AG08396 (cell line): Measurements from ENCODE around the gene CAMTA1.
"Not testable (repeated sequence)": the region's sequence is repeated elsewhere in the genome, so short reads cannot be mapped to it uniquely, and the experiment has no call there.

Source experiments
- DNase-seq: peaks from one replicate; pipeline ENCODE4 v3.0.0; 2012; ENCODE audit warnings: low spot score, mixed read lengths

CAMTA1 gene

DNA sequence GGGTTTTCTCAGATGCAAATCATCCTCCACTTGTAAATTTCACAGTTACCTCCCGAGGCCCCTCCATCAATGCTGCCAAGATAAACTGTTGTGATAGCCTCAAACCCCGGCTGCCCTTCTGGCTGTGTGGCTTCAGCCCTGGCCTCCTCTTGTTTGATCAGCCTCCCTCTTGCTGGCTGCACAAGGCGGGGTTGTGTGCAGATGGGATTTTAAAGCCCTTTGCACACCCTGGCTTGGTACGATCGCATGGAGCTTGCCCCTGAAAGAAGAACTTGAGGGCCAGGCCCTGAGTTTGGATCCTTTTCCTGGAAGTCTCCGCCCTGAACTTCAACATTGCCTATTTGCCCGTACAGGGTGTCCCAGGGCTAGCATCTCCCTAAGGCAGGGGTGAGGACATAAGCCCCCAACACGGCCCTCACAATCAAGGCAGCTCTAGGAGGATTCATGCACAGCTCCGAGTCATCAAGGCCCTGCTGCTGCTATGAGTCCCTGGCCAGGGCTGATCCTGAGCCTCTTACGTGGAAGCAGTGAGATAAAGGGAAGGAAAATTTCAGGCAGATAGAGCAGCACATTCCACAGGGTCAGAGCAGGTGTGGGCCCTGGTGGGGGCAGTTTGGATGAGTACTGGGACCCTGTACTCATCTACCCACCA, 804.6 kb downstream of the CAMTA1 start:
- DNase-seq, result no peak

- no peak for DNase-seq
Measured at GRCh38 chr1:7590426-7590790, 805.2 kb downstream of the CAMTA1 start.

DNA sequence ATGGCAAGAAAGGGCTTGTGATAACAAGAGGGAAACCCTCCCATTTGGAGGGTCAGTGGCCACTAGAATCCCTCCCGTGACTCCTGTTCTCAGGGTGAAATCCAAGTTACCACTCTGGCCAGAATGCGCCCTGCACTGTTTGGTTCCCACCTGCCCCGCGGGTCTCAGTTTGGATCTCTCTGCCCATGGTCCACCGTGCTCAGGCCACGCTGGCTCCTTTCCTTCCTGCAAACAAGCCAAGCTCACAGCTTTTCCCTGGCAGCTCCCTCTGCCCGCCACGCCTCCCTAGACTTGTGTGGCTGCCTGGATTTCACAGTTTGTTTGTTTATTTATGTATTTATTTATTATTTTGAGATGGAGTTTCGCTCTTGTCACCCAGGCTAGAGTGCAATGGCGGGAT, 806.3 kb downstream of the CAMTA1 start:
- DNase-seq, result no peak

- DNase-seq, result no peak
Measured at GRCh38 chr1:7592120-7592798, 807.0 kb downstream of the CAMTA1 start.

GRCh38 chr1:7594002-7594713, 808.9 kb downstream of the CAMTA1 start:
- no peak for DNase-seq

DNA sequence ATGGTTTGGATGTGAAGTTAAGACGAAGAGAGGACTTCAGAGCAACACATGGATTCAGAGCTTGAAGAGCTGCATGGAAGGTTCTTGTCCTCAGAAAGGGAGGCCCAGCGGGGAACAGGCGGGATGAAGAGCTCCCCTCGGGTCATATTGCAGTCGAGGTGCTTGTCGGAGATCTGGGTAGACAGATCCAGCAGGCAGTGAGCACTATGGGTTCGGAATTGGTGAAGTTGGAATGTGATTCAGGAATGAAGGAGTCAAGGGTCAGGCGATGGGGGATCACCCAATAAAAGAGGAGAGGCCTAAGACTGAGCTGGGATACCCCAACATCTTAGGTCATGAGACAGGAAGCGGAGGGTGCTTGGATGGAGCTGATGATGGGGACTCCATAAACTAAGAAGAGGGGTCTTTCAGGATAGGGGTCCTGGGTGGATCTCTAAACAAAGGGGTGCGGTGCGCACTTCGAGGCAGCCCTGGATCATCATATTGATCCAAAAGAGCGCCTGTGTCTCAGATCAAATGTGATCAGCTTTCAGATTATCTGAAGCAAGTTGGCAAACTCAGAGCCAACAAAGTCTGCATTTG, 809.6 kb downstream of the CAMTA1 start:
- no peak for DNase-seq

- peak; percentile 40 for DNase-seq
Measured at GRCh38 chr1:7595336-7595735, 810.1 kb downstream of the CAMTA1 start.

- no peak for DNase-seq
Measured at GRCh38 chr1:7596126-7596965, 811.1 kb downstream of the CAMTA1 start.

- DNase-seq, result not testable (repeated sequence)
Measured at GRCh38 chr1:7598058-7598457, 812.8 kb downstream of the CAMTA1 start.

- not testable (repeated sequence) for DNase-seq
Measured at GRCh38 chr1:7604906-7605305, 819.7 kb downstream of the CAMTA1 start.

GRCh38 chr1:7606096-7606495, 820.8 kb downstream of the CAMTA1 start:
- DNase-seq, result no peak

- no peak for DNase-seq
Measured at GRCh38 chr1:7607097-7607496, 821.8 kb downstream of the CAMTA1 start.

DNA sequence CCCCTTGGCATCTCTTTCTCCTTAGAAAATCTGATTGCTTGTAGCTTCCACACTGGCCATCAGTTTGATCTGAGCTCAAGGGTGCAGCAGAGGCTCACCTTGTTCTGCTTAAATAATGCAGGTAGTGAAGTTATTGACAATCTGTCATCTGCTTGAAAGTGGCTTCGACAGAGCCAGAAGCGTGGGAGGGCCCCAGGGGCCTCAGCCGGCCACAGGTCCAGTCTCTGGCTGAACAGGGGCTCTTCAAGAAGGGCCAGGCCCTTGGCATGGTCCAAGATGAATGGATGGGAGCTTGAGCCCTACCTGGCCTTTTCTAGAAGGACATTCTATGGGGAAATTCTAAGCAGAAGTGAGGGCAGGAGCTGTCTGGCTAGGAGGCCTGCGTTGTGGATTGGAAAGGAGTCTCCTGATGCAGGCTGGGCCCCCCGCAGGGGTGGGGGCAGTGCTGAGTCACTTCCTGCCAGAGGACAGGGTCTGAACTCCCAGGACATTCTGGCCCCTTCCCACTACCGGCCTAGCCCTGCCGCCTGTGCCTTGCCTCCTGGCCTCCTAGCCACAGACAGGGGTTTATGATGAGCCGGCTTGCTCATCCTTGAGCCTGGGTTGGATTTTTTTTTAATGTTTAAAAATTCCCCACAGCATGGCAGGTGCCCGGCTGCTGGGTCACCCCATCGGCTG, 823.5 kb downstream of the CAMTA1 start:
- no peak for DNase-seq

DNA sequence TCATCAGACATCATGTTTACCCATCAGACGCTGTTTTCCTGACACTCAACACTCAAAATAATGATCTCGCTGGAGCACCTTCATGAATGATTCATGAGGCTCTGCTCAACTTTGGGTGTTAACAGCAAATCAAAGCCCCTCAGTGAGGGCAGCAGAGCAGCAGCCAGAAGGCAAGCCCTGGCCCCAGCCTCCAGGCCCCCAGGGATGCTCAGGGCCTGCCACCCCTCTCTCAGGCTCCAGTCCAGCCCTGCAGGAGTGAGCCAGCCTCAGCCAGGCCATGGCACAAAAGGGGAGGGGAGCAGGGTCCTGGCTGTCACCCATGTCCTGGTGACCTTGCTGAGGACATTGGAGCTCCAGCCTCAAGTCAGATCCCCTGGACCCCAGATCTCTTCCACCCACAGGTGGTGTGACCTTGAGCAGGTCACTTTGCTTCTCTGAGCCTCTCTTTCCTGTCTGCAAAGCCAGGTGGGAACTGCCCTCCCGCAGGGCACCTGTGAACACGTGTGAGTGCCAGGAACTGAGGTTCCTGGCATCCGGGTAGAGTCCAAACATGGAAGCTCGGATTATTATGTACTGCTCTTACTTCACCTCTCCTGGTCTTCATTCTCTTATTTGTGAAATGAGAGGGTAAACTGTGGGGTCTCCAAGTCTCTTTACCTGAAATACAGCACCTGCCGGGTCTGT, 824.2 kb downstream of the CAMTA1 start:
- no peak for DNase-seq

DNA sequence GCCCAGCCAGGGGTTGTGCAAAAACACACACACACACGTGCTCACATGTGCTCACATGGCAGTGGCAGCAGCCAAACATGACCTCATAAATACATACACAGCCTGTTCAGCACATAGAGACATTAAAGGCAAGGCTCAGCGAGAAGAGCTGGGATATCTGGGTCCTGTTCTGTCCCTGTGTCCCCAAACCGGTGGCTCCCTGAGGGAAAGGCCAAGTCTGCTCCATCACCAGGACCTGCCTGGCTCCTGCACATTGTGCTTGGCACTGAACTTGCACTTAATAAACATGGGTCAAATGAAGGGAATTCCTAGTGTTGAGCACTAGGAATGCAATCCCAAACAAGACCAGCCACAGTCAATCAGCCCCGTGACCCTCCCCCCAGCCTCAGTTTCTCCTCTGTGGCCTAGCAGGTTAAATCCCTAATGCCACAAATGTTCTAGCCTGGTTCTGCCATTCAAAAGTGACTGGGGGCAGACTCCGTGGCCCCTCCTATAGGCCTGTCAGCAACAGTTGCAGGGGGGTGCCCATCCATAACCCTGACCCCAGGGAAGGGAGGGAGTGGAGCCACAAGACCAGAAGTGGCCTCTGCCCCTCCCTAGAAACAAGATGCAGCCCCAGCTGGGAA, 825.0 kb downstream of the CAMTA1 start:
- no peak for DNase-seq

DNA sequence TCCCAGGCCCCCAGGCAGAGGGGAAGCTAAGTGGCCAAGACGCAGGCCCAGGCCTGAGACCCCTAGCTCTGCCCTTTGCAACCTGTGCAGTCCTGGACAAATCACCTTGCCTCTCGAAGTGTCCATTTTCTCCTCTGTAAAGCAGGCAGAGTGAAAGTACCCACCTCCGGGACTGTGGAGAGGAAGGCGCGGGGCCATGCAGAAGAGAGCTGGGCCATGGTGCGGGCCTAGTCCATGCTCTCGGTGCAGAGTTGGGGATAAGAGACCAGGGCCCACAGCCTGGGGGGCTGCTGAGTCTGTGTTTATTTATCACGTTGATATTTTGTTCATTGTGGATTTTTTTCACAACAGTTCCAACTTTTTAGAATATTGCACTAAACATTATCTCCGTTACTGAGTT, 825.7 kb downstream of the CAMTA1 start:
- DNase-seq, result no peak

DNA sequence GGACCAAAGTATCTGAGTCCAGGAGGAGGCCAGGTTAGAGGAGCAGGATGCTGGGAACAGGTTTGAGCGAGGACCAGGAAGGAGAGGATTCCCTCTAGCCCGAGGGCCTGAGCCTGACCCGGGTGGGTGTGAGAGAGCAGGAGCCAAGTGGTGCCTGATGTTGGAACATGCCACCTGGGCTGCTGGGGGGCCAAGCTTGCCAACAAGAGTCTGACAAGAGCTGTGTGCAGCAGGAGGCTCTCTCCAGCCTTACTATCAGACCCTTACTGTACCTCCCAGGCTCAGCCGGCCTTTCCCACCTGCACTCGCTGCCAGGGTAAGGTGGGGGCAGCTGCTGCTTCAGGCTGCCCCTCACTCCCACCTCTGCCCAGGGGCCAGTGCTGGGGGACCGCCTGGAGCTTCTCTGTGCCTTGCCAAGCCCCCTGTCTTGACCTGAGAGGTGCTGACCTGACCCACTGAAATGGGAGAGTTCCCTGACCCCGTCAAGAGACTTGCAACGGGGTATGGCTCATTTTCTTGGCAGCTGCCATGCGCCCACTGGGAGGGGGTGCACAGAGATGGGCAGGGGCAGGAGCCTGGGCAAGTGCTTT, 826.3 kb downstream of the CAMTA1 start:
- no peak for DNase-seq

- peak; percentile 29 for DNase-seq
Measured at GRCh38 chr1:7613106-7613850, 828.0 kb downstream of the CAMTA1 start.

GRCh38 chr1:7613851-7614205, 828.6 kb downstream of the CAMTA1 start:
- DNase-seq, result no peak
